ENCODE results near the gene TTC28.

GRCh38 chr22:28500006-28500405, 179.6 kb downstream of the TTC28 start:
- no peak for TF ChIP-seq CTCF (IDR thresholded peaks at IDR 0.05)
- TF ChIP-seq EZH2 (IDR thresholded peaks at IDR 0.05), result no peak
- no peak for TF ChIP-seq EZH2phosphoT487 (IDR thresholded peaks at IDR 0.05)
